GM15510 (cell line): ENCODE results near the gene LARP6.

Experiments
- POLR2A ChIP-seq: IDR thresholded peaks from 3 replicates; pipeline ENCODE4 v1.6.1; 2011; ENCODE audit warnings: borderline replicate concordance; ENCODE audit not compliant: insufficient read length; ENCODE audit errors: extremely low read depth

LARP6 gene

GRCh38 chr15:70853973-70854665 lies at the start of gene LARP6:
LARP6 (minus strand) TSS chr15:70854157; CDS start chr15:70854088, 69 bp downstream.
- no peak for TF ChIP-seq POLR2A

- no peak for TF ChIP-seq POLR2A
These were observed 48.1 kb upstream of the LARP6 start for GRCh38 chr15:70902107-70902506.

- TF ChIP-seq POLR2A: no peak
These were observed 39.1 kb upstream of the LARP6 start for GRCh38 chr15:70892912-70893560.

- TF ChIP-seq POLR2A: no peak
These were observed 38.3 kb upstream of the LARP6 start, which contains the start of the genes LRRC49 and THAP10 for GRCh38 chr15:70892002-70892911. LRRC49 (plus strand) TSS chr15:70892826; CDS start chr15:70892895, 69 bp downstream. THAP10 (minus strand) TSS chr15:70892433; CDS start chr15:70892272, 161 bp downstream.

- TF ChIP-seq POLR2A: no peak
These were observed 28.4 kb upstream of the LARP6 start for GRCh38 chr15:70882361-70882760.

- no peak for TF ChIP-seq POLR2A
These were observed 26.8 kb upstream of the LARP6 start for GRCh38 chr15:70880781-70881180.

- TF ChIP-seq POLR2A: no peak
These were observed 25.4 kb upstream of the LARP6 start for GRCh38 chr15:70879401-70879800.

- TF ChIP-seq POLR2A: no peak
These were observed 22.7 kb upstream of the LARP6 start for GRCh38 chr15:70876683-70877082.

- no peak for TF ChIP-seq POLR2A
These were observed 22.1 kb upstream of the LARP6 start for GRCh38 chr15:70876011-70876410.

GRCh38 chr15:70875001-70875782 lies 21.2 kb upstream of the LARP6 start:
- TF ChIP-seq POLR2A: no peak

- no peak for TF ChIP-seq POLR2A
These were observed 19.5 kb upstream of the LARP6 start for GRCh38 chr15:70873232-70874054.

- no peak for TF ChIP-seq POLR2A
These were observed 16.1 kb upstream of the LARP6 start for GRCh38 chr15:70870051-70870450.

- no peak for TF ChIP-seq POLR2A
These were observed 15.4 kb upstream of the LARP6 start for GRCh38 chr15:70869346-70869745.
